Left ventricle myocardium inferior (tissue), 1 donor: ENCODE results near the gene CSNK2B. TPM values are rescaled to one million over a fixed set of nuclear protein-coding genes. Genes with fewer than 3 reads are reported as not detected.

Experiments used
- DNase-seq: peaks from one replicate; pipeline ENCODE4 v3.0.0-alpha.2; 2020
- H3K27ac ChIP-seq: fragments of 200-600 bp; replicated peaks from 2 replicates; pipeline ENCODE4 v1.8.0; 2021
- H3K27me3 ChIP-seq: fragments of 200-600 bp; 2 replicates; pipeline ENCODE4 v1.8.0; 2021; ENCODE audit warnings: low read depth
- H3K36me3 ChIP-seq: fragments of 200-600 bp; 2 replicates; pipeline ENCODE4 v1.8.0; 2021
- H3K4me1 ChIP-seq: fragments of 200-600 bp; 2 replicates; pipeline ENCODE4 v1.8.0; 2021
- H3K4me3 ChIP-seq: fragments of 200-600 bp; 2 replicates; pipeline ENCODE4 v1.8.0; 2021; ENCODE audit warnings: mild to moderate bottlenecking, moderate library complexity
- H3K9me3 ChIP-seq: fragments of 200-600 bp; replicated peaks from 2 replicates; pipeline ENCODE4 v1.8.0; 2021
- CTCF ChIP-seq: fragments of 200-600 bp; IDR thresholded peaks from 2 replicates; pipeline ENCODE4 v1.8.0; 2021; ENCODE audit warnings: antibody characterized with exemption, mild to moderate bottlenecking, borderline replicate concordance
- intact Hi-C: fragments of 100-400 bp; cut with micrococcal nuclease; formaldehyde crosslinking; loops from one replicate; pipeline ENCODE4 v1.11.0; 2022
- total RNA-seq: library from RNA; stranded (reverse); fragmentation: NEBNext Ultra II Directional; extraction: Animal tissue kit (Norgen Biotek cat#: 25700); gene quantifications from one replicate; pipeline ENCODE4 v1.2.1, GENCODE V29; 2021
- donor health status: DM: no; HTN: yes; CAD: no; lungs with severe emphysema.

The CSNK2B gene
- total RNA-seq, 1 donor from 2014 or later = 105 TPM

- H3K27ac ChIP-seq = peak within 1 kb of the TSS; percentile 95
- peak; percentile 9 for TF ChIP-seq CTCF
- peak within 1 kb of the TSS; percentile 90 for H3K4me3 ChIP-seq
- H3K4me1 ChIP-seq = peaks cover 82% of the 10 kb centered on the region
- H3K9me3 ChIP-seq = no peaks in the 10 kb centered on the region
- H3K27me3 ChIP-seq = no peaks in the 10 kb centered on the region
- peaks cover 37% of the 10 kb centered on the region for H3K36me3 ChIP-seq
- intact Hi-C loops = no loop called here
- DNase-seq = peak; percentile 90
These were observed 5.3 kb upstream of the CSNK2B start, which contains the start of gene C6orf47 for GRCh38 chr6:31660381-31661261. Gene C6orf47, minus strand, starts transcription at chr6:31660778. Its CDS starts 831 bp downstream, at chr6:31659947.

GRCh38 chr6:31661262-31662123 lies 4.4 kb upstream of the CSNK2B start:
- intact Hi-C loops = no loop called here
- peaks cover 29% of the 10 kb centered on the region for H3K36me3 ChIP-seq
- H3K4me1 ChIP-seq = peaks cover 88% of the 10 kb centered on the region
- no peak for DNase-seq
- H3K4me3 ChIP-seq = peak overlapping the region; percentile 90
- peak overlapping the region; percentile 95 for H3K27ac ChIP-seq
- no peaks in the 10 kb centered on the region for H3K9me3 ChIP-seq
- no peaks in the 10 kb centered on the region for H3K27me3 ChIP-seq
- no peak for TF ChIP-seq CTCF

- peaks cover 28% of the 10 kb centered on the region for H3K36me3 ChIP-seq
- intact Hi-C loops = no loop called here
- no peak for DNase-seq
- no peaks in the 10 kb centered on the region for H3K27me3 ChIP-seq
- H3K4me3 ChIP-seq = no peak overlapping the region
- H3K9me3 ChIP-seq = no peaks in the 10 kb centered on the region
- peak overlapping the region; percentile 96 for H3K27ac ChIP-seq
- H3K4me1 ChIP-seq = peaks cover 93% of the 10 kb centered on the region
- no peak for TF ChIP-seq CTCF
These were observed 3.7 kb upstream of the CSNK2B start for GRCh38 chr6:31662124-31662723.

- Histone ChIP-seq H3K36me3 (peaks cover 31% of the 10 kb centered on the region), H3K27me3 (no peaks in the 10 kb centered on the region), H3K4me3 (peak overlapping the region; percentile 78), H3K4me1 (peaks cover 93% of the 10 kb centered on the region), H3K9me3 (no peaks in the 10 kb centered on the region), H3K27ac (peak overlapping the region; percentile 96)
- no peak for DNase-seq
- no peak for TF ChIP-seq CTCF
- intact Hi-C loops = no loop called here
These were observed 2.5 kb upstream of the CSNK2B start for GRCh38 chr6:31663126-31663960.
